GM19455 (cell line): ENCODE results near the gene SLC2A8.

Source experiments
- ATAC-seq: cut with Tn5 transposase; IDR thresholded peaks from one replicate; pipeline ENCODE4 v1.9.1; 2021; ENCODE audit not compliant: unreplicated experiment

Gene SLC2A8

GRCh38 chr9:127455324-127455992 lies 58.5 kb downstream of the SLC2A8 start:
- no peak for ATAC-seq

GRCh38 chr9:127457191-127457878 lies 60.4 kb downstream of the SLC2A8 start:
- no peak for ATAC-seq
